GM18526 (cell line): Measurements from ENCODE around the gene STX7.

Experiments used
- POLR2A ChIP-seq: IDR thresholded peaks from 3 replicates; pipeline ENCODE4 v1.6.1; 2011; ENCODE audit not compliant: insufficient read length; ENCODE audit errors: extremely low read depth

Gene STX7

GRCh38 chr6:132413499-132413802, 99.5 kb downstream of the STX7 start:
- TF ChIP-seq POLR2A: no peak

DNA sequence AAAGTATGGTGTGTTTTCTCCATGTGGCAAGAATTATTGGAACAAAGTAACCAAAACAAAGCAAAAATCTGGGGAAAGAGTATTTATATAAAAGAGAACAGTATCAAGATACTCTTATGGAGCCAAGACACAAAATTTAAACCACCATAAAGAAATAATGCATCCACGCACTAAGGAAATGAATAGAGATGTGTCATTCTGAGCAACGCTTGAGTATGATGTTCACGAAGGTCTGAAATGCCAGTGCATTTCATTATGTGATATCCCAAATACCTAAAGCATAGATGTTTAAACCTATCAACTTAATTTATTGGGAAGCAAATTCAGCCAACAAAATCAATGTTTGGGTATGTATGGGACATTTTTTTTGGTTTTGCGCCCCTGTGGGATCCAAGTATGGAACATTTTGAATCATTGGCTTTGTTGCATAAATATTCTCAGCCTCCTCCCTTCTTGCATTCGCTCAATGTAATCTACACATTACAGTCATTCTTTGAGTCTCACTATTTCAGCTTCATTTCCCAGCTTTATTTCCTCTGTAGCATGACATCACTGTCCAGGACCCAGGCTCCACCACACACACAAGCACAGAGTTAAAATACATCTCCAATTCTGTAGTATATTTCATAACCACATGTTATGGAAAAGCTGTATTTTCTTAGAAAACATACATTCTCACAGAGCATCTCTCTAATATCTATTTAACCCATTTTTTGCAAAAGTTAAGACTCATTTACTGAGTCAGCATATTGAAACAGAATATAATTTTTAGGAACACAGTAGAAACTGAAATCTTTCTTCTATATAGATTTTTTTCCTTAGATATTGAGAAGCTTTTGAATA, 100.0 kb downstream of the STX7 start:
- TF ChIP-seq POLR2A: no peak

GRCh38 chr6:132411296-132411695, 101.6 kb downstream of the STX7 start:
- no peak for TF ChIP-seq POLR2A

- TF ChIP-seq POLR2A: no peak
Measured at GRCh38 chr6:132410830-132411229, 102.1 kb downstream of the STX7 start.

DNA sequence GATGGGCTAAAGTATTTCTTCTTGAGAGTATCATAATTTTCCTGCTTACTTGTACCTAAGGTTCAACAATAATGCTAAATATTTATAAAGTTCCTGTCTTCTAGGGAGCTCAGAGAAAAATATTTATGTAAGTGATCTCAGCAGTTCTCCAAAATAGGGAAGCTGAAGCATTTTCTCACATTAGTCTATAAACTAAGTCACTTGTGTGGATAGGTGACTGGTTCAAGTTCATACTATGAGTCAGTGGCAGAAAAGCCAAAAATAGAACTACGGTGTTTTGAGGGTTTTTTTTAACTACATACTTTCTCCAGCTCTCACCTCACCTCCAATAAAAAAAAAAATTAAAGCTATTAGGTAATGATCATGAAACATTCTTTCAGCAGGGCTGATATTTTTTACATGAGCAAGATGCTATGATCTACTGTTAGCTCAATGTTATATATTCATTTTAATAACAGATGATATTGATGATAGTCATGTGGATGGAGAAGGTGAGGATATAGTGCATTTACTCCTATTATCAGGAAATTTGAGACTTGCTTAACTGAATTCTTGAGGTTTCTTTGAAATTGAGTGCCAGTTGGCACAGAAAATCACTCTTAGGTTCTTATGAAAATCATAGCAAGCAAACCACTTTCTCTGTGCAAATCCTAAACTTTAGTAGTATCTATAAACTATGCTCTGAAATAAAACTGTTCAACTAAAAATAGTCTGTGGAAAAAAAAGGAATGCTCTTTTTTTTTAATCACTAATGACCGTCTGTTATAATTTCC, 107.6 kb downstream of the STX7 start:
- no peak for TF ChIP-seq POLR2A

DNA sequence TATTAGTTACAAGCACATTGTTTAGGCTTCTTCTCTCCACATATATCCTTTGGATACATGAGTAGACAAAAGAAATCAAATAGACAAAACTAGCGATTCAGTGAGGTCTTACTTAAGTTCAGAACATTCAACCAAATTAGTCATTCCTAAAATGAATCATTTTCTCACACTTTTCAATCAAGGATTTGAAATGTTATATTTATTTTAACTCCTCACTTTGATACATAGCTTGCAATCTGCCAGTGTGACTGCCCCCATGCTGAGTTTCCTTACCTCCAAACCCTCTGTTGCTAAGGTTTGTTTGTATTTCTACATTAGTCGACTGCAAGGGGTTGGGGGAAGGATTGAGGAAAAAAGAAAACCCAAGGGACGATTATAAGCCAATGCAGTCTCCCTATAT, 108.2 kb downstream of the STX7 start:
- no peak for TF ChIP-seq POLR2A

DNA sequence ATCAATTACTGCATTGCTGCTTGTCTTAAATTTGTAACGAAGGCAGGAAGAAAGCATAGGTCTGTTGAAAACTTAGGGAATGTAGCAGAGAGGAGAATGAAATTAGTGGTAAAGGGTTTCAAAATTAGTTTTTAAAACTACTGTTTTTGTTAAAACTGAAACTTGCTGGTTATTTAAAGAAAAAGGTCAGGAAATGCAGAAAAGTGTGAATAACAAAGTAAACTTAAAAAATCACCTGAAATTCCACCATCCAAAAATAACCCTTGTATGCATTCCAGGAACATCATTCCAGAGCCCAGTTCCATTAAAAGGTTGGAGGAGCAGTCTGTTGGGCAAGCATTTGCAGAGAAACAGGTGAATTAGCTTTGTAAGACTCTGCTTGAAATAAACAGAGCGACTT, 108.6 kb downstream of the STX7 start:
- TF ChIP-seq POLR2A: no peak

- no peak for TF ChIP-seq POLR2A
Measured at GRCh38 chr6:132401618-132402285, 111.2 kb downstream of the STX7 start.

DNA sequence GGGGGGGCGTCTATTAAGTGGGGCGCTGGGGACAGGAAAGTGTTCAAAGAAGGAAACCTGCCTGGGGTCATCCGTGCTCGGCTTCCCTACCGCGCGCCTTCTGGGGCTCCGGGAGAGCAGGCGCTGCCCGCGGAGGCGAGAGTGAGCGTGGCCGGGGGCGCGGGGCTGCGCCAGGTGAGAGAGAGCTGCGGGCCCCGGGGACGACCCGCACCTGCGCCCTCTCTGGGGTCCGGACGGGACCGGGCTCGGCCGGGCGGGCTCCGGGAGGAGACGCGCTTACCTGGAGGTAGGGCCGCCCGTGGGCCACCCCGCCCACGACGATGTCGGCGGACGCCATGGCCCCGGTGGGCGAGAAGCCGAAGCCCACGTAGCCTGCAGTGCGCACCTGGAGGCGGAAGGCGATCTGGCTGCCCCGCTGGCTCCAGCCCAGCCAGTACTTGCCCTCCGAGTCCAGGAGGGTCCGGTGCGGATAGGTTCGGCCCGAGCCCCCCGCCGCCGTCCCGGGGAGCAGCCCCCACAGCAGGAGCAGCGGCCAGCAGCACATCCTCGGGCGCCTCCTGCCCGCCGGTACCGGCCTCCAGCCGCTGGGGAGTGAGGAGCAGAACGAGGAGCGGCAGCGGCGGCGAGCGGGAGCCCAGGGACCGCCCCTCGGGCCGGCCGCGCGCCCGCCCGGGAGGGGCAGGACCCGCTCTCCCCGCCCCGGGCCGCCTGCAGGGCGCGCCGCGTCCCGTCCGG, 111.9 kb downstream of the STX7 start, which contains the start of gene MOXD1:
Gene MOXD1 (minus strand): TSS at position 593 of the 735 bp plus-strand sequence. CDS start 49 bp downstream, at position 544.
- no peak for TF ChIP-seq POLR2A

- TF ChIP-seq POLR2A: no peak
Measured at GRCh38 chr6:132400555-132400882, 112.4 kb downstream of the STX7 start.

GRCh38 chr6:132399376-132400074, 113.4 kb downstream of the STX7 start:
- no peak for TF ChIP-seq POLR2A
